Left renal cortex interstitium (tissue), 4 donors: ENCODE data around the gene VPS4B. TPM values are rescaled to one million over a fixed set of nuclear protein-coding genes. Genes with fewer than 3 reads are reported as not detected.
"Not testable (repeated sequence)": the region's sequence is repeated elsewhere in the genome, so short reads cannot be mapped to it uniquely, and the experiment has no call there.

Experiments
- DNase-seq, 4 donors: peaks; one replicate each; pipeline ENCODE4 v3.0.0-alpha.2; 2013; ENCODE audit warnings: low read depth in 4 of 4, low spot score in 2 of 4, missing footprints in 1 of 4
- polyA plus RNA-seq, 4 donors: library from polyadenylated mRNA; unstranded; fragments of 120-200 nt; gene quantifications; one replicate each; pipeline ENCODE4 v1.2.1, GENCODE V29; 2013; ENCODE audit not compliant: insufficient read length in 4 of 4

Gene VPS4B
- polyA plus RNA-seq, 4 donors, result 55.0 to 66.2 (median 59.4) TPM

GRCh38 chr18:63373161-63373560, 49.1 kb downstream of the VPS4B start:
- DNase-seq, result no peak

GRCh38 chr18:63368611-63369010, 53.7 kb downstream of the VPS4B start:
- DNase-seq, result no peak

GRCh38 chr18:63367053-63367953, 55.0 kb downstream of the VPS4B start, which contains the start of gene KDSR:
TSS of gene KDSR (minus strand) at chr18:63367206. CDS start at chr18:63367118, 88 bp downstream.
- DNase-seq, result peak; percentile 94 to 97 (median 96)

GRCh38 chr18:63366213-63367052, 55.8 kb downstream of the VPS4B start:
- peak in 1 of 4 donors; percentile 16 for DNase-seq

GRCh38 chr18:63365876-63366212, 56.4 kb downstream of the VPS4B start:
- peak in 1 of 4 donors; percentile 11 for DNase-seq

- no peak for DNase-seq
Measured at GRCh38 chr18:63363951-63364350, 58.3 kb downstream of the VPS4B start.

GRCh38 chr18:63363420-63363819, 58.9 kb downstream of the VPS4B start:
- DNase-seq, result not testable (repeated sequence)

GRCh38 chr18:63356272-63356896, 65.9 kb downstream of the VPS4B start:
- no peak for DNase-seq

- DNase-seq, result no peak
Measured at GRCh38 chr18:63350230-63350629, 72.0 kb downstream of the VPS4B start.

GRCh38 chr18:63348508-63349136, 73.7 kb downstream of the VPS4B start:
- no peak for DNase-seq

GRCh38 chr18:63346480-63347183, 75.6 kb downstream of the VPS4B start:
- no peak for DNase-seq

- DNase-seq, result no peak
Measured at GRCh38 chr18:63346031-63346430, 76.2 kb downstream of the VPS4B start.

- no peak for DNase-seq
Measured at GRCh38 chr18:63344918-63345317, 77.4 kb downstream of the VPS4B start.

- DNase-seq, result no peak
Measured at GRCh38 chr18:63344263-63344662, 78.0 kb downstream of the VPS4B start.

- DNase-seq, result no peak
Measured at GRCh38 chr18:63342206-63342605, 80.1 kb downstream of the VPS4B start.

GRCh38 chr18:63339920-63340484, 82.3 kb downstream of the VPS4B start:
- no peak for DNase-seq
